ENCODE results near the gene DZIP1L.

- no peak for TF ChIP-seq POLR2A (IDR thresholded peaks at IDR 0.05)
- no peak for TF ChIP-seq CTCF (IDR thresholded peaks at IDR 0.05)
These were observed 11.9 kb downstream of the DZIP1L start for GRCh38 chr3:138103466-138103865.

All from Peyer's patch (tissue), 4 donors.